Parathyroid adenoma (tissue), 2 donors: Measurements from ENCODE around the gene CTSA.
A peak's percentile ranks its signal among the peaks of the same experiment; 100 is the strongest.

Source experiments
- H2AFZ ChIP-seq: fragments of 300-600 bp; sonication (generic); one replicate; pipeline ENCODE4 v1.7.0; 2017; ENCODE audit warnings: antibody characterized with exemption, mild to moderate bottlenecking
- H3K27ac ChIP-seq: fragments of 300-600 bp; sonication (generic); one replicate; pipeline ENCODE4 v1.7.0; 2017
- H3K27me3 ChIP-seq: fragments of 300-600 bp; sonication (generic); one replicate; pipeline ENCODE4 v1.7.0; 2017; ENCODE audit warnings: low read length; ENCODE audit not compliant: control insufficient read depth, insufficient read depth
- H3K36me3 ChIP-seq: fragments of 300-600 bp; sonication (generic); one replicate; pipeline ENCODE4 v1.7.0; 2017; ENCODE audit warnings: low read length; ENCODE audit not compliant: control insufficient read depth, insufficient read depth
- H3K4me1 ChIP-seq: fragments of 300-600 bp; sonication (generic); one replicate; pipeline ENCODE4 v1.7.0; 2017; ENCODE audit warnings: control low read depth
- H3K4me2 ChIP-seq: fragments of 300-600 bp; sonication (generic); one replicate; pipeline ENCODE4 v1.7.0; 2017; ENCODE audit warnings: low read length
- H3K4me3 ChIP-seq: fragments of 300-600 bp; sonication (generic); one replicate; pipeline ENCODE4 v1.7.0; 2017; ENCODE audit warnings: low read depth, low read length
- H3K79me2 ChIP-seq: fragments of 300-600 bp; sonication (generic); one replicate; pipeline ENCODE4 v1.7.0; 2017; ENCODE audit warnings: control low read depth
- H3K9ac ChIP-seq: fragments of 300-600 bp; sonication (generic); one replicate; pipeline ENCODE4 v1.7.0; 2017; ENCODE audit warnings: mild to moderate bottlenecking
- H3K9me3 ChIP-seq: fragments of 300-600 bp; sonication (generic); one replicate; pipeline ENCODE4 v1.7.0; 2017; ENCODE audit warnings: low read length; ENCODE audit not compliant: control insufficient read depth
- CTCF ChIP-seq: fragments of 300-600 bp; sonication (generic); IDR thresholded peaks from one replicate; pipeline ENCODE4 v1.7.0; 2017; ENCODE audit warnings: antibody characterized with exemption, mild to moderate bottlenecking
- donor health status: primary hyperparathyroidism.

CTSA gene

GRCh38 chr20:45845452-45845851, 45.7 kb upstream of the CTSA start:
- Histone ChIP-seq H3K36me3 (no peaks in the 10 kb centered on the region), H3K4me3 (no peak overlapping the region), H3K27me3 (no peaks in the 10 kb centered on the region), H3K9ac (no peak overlapping the region), H2AFZ (no peak overlapping the region), H3K79me2 (peaks cover 12% of the 10 kb centered on the region), H3K27ac (no peak overlapping the region), H3K9me3 (no peaks in the 10 kb centered on the region), H3K4me1 (no peaks in the 10 kb centered on the region), H3K4me2 (no peak overlapping the region)
- TF ChIP-seq CTCF: no peak

- no peaks in the 10 kb centered on the region for H3K27me3 ChIP-seq
- no peaks in the 10 kb centered on the region for H3K36me3 ChIP-seq
- TF ChIP-seq CTCF: no peak
- H3K79me2 ChIP-seq: peaks cover 12% of the 10 kb centered on the region
- H3K4me3 ChIP-seq: no peak overlapping the region
- no peak overlapping the region for H3K4me2 ChIP-seq
- no peak overlapping the region for H3K9ac ChIP-seq
- no peak overlapping the region for H2AFZ ChIP-seq
- H3K27ac ChIP-seq: no peak overlapping the region
- H3K9me3 ChIP-seq: no peaks in the 10 kb centered on the region
- no peaks in the 10 kb centered on the region for H3K4me1 ChIP-seq
These were observed 42.7 kb upstream of the CTSA start for GRCh38 chr20:45848421-45848820.

GRCh38 chr20:45848969-45849582, 42.1 kb upstream of the CTSA start:
- H3K4me3 ChIP-seq: no peak overlapping the region
- no peak overlapping the region for H3K4me2 ChIP-seq
- H3K36me3 ChIP-seq: no peaks in the 10 kb centered on the region
- H3K27me3 ChIP-seq: no peaks in the 10 kb centered on the region
- no peak for TF ChIP-seq CTCF
- no peak overlapping the region for H3K9ac ChIP-seq
- H3K79me2 ChIP-seq: peaks cover 12% of the 10 kb centered on the region
- no peaks in the 10 kb centered on the region for H3K4me1 ChIP-seq
- no peaks in the 10 kb centered on the region for H3K9me3 ChIP-seq
- no peak overlapping the region for H2AFZ ChIP-seq
- no peak overlapping the region for H3K27ac ChIP-seq

- no peaks in the 10 kb centered on the region for H3K4me1 ChIP-seq
- H3K79me2 ChIP-seq: peaks cover 21% of the 10 kb centered on the region
- H3K9ac ChIP-seq: no peak overlapping the region
- H3K4me2 ChIP-seq: no peak overlapping the region
- no peaks in the 10 kb centered on the region for H3K27me3 ChIP-seq
- no peaks in the 10 kb centered on the region for H3K9me3 ChIP-seq
- no peak overlapping the region for H3K27ac ChIP-seq
- no peaks in the 10 kb centered on the region for H3K36me3 ChIP-seq
- no peak overlapping the region for H3K4me3 ChIP-seq
- TF ChIP-seq CTCF: no peak
- no peak overlapping the region for H2AFZ ChIP-seq
These were observed 40.9 kb upstream of the CTSA start for GRCh38 chr20:45850238-45850637.

- H3K4me1 ChIP-seq: no peaks in the 10 kb centered on the region
- no peaks in the 10 kb centered on the region for H3K27me3 ChIP-seq
- H3K27ac ChIP-seq: no peak overlapping the region
- H3K9me3 ChIP-seq: no peaks in the 10 kb centered on the region
- H3K4me2 ChIP-seq: peak overlapping the region; percentile 14
- H3K36me3 ChIP-seq: no peaks in the 10 kb centered on the region
- no peak overlapping the region for H3K4me3 ChIP-seq
- H3K79me2 ChIP-seq: peaks cover 25% of the 10 kb centered on the region
- TF ChIP-seq CTCF: no peak
- no peak overlapping the region for H2AFZ ChIP-seq
- no peak overlapping the region for H3K9ac ChIP-seq
These were observed 40.2 kb upstream of the CTSA start for GRCh38 chr20:45850926-45851325.
